ENCODE results near the gene LRFN2.

Gene LRFN2

DNA sequence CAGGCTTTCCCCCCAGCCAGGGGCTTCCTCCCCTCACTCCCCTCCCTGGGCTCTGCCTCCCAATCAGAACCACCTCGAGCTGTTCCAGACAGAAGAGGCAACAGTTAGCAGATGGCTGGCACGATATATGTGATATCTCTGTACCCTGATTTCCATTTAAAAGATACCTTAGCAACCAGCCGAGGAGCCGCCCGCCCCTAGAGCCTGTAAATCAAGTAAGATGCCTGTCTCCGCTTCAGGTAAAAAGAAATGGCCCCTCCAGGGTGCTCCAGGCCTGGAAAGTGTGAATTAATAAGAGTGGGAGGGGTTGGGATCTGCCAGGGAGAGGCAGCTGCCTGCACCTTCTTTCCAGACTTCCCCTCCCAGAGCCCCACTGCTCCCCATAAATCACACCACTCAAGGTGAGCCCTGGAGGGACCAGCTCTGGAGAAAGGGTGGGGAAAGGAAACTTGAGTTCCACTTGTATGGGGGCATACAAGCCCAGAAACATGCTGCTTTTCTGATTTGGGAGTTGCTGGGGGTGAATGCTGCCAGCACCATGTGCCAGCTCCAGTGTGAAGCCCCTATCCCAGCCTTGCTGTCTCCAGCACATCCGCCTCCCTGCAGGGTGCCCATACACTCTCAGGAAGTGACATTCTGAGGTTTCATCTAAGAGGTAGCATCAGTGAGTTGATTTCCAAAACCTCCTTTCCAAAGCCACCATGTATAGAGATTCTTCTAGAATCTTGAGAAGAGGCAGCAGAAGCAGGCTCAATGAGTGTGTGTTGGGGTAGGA, 148.0 kb downstream of the LRFN2 start:
- no peak for FAIRE-seq
- DNase-seq (ENCODE audit: insufficient read length, low spot score) = no peak

DNA sequence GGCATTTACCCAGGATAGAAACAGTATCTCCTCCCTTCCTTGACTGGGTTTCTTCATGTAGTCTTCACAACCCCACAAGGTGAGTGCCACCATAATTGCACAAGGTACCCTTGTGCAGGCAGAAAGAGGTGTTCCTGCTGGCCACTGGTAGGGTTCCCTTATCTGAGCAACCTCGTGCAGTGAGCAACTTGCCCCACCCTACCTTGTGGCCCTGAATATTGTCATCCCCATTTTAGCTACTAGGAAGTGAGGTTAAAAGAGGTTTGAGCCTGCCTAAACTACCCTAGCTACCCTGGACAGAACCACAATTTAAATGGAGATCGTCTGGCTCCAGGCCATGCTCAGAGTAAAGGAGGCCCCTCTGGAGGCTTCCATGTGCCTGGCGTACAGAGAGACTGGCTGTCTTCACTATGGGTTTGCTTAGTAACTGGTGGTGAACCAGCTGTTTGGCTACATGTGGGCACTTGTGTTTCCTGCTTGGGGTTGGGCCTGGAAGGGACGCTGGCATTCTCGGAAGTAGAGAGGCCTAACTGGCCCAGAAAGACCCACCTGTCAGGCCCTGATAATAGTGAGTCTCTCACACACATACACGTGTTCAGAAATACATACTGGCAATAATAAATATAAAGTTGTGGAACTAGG, 148.8 kb downstream of the LRFN2 start:
- FAIRE-seq = no peak
- no peak for DNase-seq (ENCODE audit: insufficient read length, low spot score)

DNA sequence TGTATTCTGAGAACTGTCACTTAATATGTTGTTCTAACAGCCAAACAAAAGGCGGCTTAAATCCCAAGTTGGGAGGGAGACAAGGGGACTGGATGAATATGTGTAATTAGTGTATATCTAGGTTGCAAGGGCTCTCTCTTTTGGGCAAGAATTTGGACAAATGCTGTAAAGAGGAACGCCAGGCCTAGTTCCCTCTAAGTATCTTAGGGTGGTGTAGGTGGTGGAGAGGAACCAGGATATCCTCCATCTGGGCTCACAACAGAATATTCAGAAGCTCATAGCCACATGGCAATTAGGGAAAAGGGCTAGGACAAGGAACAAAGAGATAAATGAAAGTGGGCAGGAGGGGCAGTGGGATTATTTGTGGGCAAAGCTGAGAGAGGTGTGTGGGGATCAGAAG, 149.5 kb downstream of the LRFN2 start:
- no peak for DNase-seq (ENCODE audit: insufficient read length, low spot score)
- FAIRE-seq = no peak

DNA sequence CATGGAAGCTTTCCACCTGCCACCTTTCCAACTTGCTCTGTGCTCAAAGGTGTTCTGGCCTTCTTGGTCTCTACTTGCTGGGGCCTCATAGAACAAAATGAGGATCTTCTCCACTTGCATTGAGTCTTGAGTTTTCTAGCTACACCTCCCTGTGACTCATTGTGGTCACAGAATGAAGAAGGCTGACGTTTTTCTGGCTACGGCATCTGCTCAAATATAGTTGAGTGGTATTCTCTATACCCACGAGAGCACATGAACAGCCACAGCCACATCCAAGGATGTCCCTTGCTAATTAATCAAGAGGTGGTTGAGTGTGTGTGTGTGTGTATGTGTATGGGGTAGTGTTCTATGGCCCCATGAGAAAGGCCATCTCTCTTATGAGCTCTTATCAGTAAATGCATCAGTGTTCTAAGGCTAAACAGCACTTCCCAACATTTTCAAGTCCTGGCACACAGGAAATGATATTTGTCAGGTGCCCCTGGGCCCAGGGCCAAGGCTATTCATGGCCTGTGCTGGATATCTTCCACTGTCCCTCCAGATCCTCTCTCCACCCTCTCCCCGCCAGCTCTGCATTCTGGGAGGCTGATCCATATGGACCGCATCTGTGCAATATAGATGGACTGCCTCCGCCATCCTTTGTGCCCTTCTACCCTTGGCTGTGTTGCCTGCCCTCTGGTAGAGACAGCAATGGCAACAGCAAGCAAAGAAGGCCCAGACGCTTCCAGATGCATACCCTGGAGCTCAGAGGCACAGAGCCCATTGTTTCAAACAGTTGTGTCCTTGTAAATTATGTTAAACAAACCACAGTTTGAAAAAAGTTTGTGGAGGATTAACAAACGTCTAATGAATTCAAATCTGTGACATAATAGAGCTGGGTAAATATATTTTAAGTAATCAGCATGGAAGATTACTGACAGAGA, 150.2 kb downstream of the LRFN2 start:
- DNase-seq (ENCODE audit: insufficient read length, low spot score) = no peak
- FAIRE-seq = peak; percentile 23

DNA sequence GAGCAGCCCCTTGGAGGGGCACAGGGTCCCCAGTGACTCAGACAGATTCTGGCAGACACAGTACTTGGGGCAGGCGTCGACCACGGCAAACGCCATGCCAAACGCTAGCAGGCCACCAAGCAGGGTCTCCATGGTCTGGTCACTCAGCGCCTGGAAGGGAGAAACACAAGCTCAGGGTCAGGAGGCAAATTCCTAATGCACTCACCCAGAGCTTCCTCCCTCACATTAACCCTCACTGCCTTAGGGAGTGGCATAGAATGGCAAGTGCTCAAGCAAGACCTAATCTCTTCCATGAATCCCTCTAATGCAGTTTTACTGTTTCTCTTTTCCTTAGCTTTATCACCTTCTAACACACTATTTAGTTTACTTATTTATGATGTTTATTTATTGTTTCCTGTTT, 154.2 kb downstream of the LRFN2 start:
- no peak for FAIRE-seq

DNA sequence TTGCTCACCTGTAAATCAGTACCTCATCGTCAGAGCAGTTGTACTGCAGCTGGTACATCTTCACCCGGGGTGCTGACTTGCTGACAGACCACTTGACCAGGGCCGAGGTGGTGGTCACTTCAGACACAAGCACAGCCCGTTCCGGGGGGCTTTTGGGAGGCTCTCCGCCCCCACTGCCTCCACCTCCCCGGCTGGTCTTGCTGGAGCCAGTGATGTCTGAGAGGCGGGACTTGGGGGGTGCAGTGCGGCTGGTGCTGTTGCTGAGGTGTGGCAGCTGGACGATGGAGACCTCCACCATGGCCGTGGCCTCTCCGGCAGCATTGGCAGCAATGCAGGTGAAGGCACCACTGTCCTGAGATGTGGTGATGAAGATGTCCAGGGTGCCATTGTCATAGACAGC, 155.5 kb downstream of the LRFN2 start:
- no peak for FAIRE-seq
- DNase-seq (ENCODE audit: insufficient read length, low spot score) = no peak

More for the DNA sequence above, 154.2 kb downstream of the LRFN2 start:
- DNase-seq (ENCODE audit: insufficient read length, low spot score) = no peak

DNA sequence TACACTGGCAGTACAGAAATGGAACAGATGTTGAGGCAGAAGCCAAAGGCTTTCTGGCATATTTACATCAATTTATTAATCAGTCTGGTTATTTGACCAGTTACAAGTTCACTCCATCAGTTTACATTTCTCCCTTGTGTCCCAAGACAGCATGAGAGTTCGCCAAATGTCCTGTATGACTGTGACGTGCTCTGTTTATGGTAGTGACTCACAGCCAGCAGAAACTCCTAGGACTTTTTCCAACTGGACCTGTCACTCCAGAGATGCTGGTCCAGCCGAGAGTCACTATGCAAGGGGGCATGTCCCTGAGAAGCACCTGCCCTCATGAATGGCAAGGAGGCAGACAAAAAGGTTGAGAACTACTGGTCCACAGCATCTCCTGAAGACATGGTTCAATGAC, 160.0 kb downstream of the LRFN2 start:
- FAIRE-seq = no peak
- no peak for DNase-seq (ENCODE audit: insufficient read length, low spot score)

DNA sequence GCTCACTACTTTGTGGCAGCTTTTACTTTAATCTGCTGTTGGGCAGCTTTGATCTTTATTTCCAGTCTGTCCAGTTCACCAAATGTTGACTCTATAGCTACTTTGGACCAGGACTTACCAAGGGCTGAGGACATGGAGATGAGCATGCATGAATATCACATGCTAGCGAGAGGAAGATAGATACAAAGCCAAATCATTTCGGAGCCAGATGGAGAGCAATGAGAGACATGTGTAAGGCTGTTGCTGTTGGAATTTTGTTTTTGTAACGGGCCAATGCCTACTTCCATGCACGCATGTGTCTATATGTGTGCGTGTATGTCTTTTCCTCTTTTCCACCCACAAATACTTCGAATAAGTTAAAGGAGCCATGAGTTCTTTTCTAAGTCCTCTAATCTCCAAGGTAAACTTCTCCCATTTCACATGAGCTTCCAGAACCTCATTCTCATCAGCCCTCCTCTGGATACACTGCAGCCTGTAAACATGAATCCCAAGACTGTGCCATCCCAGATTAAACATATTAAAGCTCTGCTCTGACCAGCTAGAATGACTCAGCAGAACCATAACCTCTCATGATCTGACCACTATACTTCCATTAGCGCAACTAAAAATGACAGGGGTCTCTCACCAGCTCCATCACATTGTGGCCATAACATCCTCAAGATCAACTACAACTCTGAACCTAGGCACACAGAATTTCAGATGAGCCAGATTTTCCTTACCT, 160.7 kb downstream of the LRFN2 start:
- no peak for FAIRE-seq
- no peak for DNase-seq (ENCODE audit: insufficient read length, low spot score)

DNA sequence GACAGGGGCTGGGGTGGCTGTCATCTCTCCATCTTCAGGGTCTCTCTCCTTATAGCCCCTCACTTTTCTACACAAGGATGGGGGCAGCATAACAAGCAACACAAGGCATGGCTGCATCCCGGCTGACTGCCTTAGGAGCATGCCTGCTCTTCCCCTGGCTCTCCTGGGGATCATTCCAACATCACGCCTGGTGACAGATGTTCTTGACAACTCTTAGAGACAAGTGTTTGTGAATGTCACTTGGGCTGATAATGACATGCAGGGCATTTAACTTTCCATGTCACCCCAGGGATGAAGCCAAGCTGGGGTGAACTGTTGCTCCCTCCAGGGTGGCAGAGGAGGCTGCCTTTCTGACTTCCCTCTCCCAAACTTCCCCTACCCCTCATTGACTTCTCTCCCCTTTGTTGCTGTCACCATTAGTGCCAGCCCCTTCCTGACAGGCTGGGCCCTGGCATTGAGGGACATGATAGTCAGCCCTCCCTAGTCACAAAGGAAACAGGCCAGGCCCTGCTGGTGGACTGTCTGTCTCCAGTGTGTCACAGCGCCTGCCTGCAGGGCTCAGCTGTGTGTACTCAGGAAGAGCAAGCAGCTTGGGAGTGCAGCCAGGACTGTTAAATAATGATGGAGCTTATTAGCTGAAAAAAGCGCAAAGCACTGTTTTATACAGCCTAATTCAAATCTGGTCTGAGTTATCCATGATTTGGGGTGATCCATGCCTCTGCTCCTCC, 161.8 kb downstream of the LRFN2 start:
- no peak for FAIRE-seq
- DNase-seq (ENCODE audit: insufficient read length, low spot score) = no peak

DNA sequence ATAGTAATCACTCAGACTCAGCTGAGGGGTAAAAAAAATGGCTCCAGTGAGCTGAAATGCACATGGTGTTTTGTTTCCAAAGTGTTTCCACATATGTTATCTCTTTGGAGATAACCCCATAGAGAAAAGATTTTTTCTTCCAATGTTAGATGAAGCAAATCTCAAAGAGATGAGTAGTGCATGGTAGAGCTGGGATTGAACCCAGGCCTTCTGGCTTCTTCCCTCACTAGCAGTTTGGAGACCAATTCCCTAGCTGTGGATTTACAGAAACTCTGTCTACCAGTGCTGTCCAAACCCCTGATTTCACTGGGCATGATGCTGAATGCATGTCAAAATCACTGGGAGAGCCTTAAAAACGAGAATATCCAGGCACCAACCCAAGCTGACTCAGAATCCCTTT, 165.1 kb downstream of the LRFN2 start:
- DNase-seq (ENCODE audit: insufficient read length, low spot score) (no peak), FAIRE-seq (no peak)

DNA sequence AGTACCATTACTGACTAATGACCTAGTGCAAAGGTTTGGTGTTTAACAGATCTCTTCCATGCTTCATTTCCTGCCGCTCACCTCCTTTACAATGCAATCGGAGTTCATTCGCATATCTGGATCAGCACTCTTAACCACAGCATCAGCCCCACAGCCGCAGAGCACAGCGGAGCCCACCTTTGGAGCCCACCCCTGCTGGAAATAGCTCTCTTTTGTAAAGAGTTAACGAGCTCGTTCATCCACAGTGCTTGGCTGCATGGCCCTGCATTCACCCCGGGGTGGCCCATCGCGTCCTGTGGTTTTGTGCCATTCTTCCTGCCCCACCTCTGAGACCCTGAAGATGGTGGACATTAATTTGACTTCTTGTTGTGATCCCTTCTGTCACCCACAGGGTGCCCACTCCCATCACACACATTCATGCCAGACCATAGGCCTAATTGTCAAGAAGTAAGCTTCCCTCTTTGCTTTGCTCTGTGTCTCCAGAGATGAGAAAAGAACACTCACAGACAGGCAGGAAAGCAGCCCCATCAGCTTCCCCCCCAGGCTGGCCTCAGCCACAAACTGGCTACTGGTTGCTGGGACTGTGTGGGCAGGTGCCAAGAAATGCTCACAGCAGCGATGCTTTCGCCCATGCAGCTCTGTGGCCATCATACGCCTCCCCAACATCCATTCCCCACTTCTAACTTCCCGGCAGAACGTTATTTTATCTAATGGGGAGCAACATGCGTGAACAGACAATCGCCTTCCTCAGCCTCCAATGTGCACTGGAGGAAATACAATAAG, 167.0 kb downstream of the LRFN2 start:
- FAIRE-seq (no peak), DNase-seq (ENCODE audit: insufficient read length, low spot score) (no peak)

DNA sequence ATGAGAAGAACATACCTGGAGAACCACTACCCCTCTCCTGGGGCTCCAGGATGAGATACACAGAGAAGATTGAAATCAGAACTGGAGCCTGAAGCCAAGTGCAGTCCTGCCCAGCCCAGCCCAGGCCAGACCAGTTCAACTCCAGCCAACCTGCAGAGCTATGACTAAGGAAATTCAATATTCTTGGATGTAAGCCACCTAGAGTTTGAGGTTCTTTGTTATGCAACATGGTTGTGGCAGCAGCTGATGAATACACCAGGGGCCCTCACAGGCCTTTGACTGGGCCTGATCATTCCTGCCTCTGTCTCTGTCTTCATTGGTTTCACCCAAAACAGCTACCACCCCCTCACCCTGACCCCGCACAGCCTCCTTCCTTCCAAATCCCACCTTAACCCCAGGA, 167.8 kb downstream of the LRFN2 start:
- DNase-seq (ENCODE audit: insufficient read length, low spot score) = no peak
- FAIRE-seq = no peak

DNA sequence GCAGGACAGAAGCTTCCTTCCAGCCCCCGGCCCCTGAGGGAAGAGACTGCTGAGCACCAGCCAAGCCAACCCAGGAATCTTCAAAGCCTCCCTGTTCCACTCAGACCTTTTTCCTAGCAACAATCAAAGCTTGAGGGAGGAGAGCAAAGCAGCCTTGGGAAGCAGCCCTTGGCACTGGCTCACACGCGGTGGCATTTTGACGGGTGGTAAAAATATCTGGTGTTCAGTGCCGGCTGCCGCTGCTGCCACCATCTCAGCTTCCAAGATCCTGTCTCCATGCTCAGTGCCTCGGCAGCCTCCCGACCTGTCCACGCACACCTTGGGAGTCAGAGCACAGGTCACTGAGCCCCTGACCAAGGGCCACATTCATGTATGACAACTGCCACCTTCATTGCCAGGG, 170.1 kb downstream of the LRFN2 start:
- FAIRE-seq (no peak), DNase-seq (ENCODE audit: insufficient read length, low spot score) (no peak)

DNA sequence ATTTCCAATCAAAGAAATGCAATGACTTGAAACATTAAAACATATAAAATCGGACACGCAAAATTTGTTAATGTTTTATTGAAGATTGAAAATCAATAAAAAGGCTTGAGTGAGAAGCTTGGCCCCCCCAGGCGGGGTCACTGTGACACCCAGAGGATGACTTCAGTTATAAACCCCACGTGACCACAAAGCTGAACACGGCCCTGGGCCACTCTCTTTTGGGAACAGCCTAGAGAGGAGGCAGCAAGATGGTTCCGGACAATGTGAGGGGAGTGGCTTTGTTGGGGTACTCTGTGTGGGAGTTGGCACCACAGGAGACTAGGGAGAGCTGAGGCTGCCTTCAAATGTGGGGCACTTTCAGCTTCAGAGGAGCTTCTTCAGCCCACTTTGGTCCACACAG, 172.5 kb downstream of the LRFN2 start:
- FAIRE-seq = no peak
- DNase-seq (ENCODE audit: insufficient read length, low spot score) = no peak

DNA sequence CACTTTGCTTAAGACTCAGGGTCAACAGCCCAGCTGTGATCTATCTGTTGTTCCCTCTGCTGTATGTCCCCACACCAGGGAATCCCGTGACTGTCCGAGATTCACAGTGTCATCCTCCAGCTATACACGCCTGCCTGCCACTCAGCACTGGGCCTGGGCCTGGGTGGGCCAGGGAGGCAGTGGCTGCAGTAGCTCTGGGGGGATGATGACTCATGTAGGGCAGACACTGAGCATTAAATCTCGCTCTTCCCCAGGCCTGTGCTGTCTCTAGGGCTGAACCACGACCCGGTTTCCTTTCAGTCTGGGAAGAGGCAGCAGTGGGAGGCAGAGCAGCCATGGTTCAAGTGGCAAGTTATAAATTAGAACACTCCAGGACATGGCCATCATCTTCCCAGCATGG, 173.9 kb downstream of the LRFN2 start:
- FAIRE-seq (no peak), DNase-seq (ENCODE audit: insufficient read length, low spot score) (no peak)

DNA sequence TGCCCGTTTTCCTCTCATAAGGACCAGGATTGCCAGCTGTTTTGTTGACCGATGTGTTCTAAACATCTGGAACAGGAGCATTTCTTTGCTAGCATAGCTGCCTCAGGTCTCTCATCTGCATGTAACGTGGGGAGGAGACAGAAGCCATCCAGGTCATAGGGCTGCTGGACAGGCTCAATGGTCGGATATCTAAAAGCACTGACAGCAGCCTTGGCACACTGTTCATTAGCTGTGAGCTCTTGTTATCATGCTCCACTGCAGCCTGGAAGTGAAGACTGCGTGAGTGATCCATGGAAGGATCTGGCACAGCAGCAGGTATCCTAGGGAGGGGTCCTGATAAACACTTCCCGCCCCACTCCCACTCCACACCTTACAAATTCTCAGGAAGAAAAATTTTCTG, 175.3 kb downstream of the LRFN2 start:
- DNase-seq (ENCODE audit: insufficient read length, low spot score) (no peak), FAIRE-seq (no peak)

DNA sequence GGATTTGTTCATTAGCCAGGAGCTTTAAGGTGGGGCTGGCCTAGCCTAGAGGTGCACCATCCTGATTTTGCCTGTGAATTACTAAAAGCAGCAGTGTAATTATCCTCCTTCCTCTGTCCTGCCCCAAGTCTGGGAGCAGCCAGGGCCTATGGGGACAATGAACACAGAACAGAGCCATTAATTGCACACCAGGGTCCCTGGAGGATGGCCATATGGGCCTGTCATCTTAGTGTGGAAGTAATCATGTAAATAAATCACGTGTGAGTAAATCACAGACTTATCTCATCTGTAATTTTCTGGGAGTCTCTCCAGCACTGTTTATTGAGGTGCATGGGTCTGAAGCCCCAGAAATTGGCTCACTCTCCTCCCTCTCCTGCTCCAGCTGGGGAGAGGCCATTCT, 176.3 kb downstream of the LRFN2 start:
- no peak for FAIRE-seq
- no peak for DNase-seq (ENCODE audit: insufficient read length, low spot score)

DNA sequence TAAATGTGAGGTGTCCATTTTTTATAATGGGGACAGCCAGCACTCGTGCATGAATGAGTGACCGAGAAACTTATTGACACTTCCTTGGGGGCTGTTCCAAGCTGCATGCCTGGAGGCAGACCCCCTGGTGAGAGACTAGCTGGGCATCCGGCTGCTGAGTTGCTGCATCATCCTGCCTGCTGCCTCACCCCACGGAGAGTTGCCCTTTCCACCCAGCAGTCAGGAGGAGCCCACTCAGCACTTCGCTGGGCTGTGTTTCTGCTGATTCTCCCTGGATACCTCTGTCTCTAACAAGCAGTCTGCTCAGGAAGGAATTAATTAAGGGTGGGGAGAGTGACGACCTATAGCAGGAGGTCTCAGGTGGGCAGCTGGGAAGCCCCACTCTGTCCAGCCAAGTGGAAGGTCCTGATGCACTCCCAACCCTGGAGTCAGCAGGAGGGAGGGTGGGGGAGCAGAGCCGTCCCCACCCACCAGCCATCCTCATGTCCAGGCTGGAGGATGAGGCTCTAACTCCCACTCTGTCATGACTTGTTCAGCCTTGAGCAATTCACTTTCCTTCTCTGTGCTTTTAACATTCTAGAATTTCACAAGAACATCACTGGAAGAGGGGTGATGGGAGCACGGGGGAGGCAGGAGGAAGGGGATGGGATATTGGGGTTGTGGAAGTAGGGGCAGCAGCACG, 177.3 kb downstream of the LRFN2 start:
- DNase-seq (ENCODE audit: insufficient read length, low spot score) (no peak), FAIRE-seq (no peak)

Measured in HTR-8/SVneo (cell line).